Eye (tissue), 1 donor: ENCODE data around the gene ENKUR.
"Not testable (repeated sequence)": the region's sequence is repeated elsewhere in the genome, so short reads cannot be mapped to it uniquely, and the experiment has no call there.

Experiments used
- DNase-seq: peaks from one replicate; pipeline ENCODE4 v3.0.0-alpha.2; 2015

Gene ENKUR

GRCh38 chr10:24969841-24970281 is 46.1 kb downstream of the ENKUR start:
- DNase-seq, result peak; percentile 12

DNA sequence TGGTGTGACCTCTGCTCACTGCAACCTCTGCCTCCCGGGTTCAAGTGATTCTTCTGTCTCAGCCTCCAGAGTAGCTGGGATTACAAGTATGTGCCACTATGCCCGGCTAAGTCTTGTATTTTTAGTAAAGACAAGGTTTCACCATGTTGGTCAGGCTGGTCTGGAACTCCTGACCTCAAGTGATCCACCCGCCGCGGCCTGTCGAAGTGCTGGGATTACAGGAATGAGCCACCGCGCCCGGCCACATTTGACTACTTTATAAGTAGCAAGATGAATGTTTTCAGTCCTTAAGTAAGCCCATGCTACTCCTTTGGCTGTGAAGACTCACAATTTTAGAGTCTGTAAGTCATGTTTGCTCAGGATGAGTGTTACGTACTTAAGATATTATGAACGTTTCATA is 47.0 kb downstream of the ENKUR start:
- DNase-seq, result not testable (repeated sequence)

DNA sequence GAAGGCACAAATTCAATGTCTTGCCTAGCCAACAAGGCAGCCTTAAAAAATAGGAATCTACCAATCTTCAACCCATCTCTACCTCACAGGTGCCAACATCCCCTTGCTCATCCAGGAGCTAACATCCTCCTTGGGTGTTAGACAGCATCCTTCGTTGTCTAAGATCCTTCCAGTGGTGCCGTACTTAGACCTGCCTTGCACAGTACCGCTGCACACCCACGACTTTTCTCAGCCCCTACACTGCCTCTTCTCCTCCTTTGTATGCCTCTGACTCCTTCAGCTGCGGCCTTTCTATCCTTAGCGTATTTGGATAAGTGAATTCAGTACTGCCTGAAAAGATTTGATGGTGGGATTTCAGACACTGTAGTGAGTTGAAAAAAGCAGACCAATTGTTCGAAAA is 47.6 kb downstream of the ENKUR start:
- DNase-seq, result no peak

DNA sequence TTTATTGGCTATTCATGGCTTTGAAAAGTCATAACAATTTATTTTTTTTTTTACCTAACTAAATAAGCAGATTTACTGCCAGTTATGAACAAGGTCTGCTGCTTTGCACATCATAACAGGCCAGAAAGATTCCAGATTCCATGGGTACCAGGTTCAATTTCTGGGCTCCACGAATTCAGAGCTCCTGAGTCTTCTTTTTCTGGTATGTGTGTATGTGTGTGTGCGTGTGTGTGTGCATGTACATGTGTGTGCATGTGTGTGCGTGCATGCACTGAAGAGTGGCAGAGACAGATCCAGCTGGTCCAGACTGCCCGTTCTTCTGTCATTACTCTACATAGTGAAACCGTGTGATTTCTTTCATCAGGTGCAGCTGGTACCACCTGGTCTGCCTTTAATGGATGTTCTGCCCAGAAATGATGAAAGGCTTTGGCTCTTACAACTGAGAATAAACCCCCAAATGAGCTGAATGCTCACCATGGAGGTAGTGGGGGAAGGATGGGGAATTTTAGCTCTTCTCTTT is 48.9 kb downstream of the ENKUR start:
- DNase-seq, result no peak

GRCh38 chr10:24965051-24965450 is 50.9 kb downstream of the ENKUR start:
- no peak for DNase-seq

GRCh38 chr10:24963521-24964041 is 52.4 kb downstream of the ENKUR start:
- DNase-seq, result peak; percentile 68

DNA sequence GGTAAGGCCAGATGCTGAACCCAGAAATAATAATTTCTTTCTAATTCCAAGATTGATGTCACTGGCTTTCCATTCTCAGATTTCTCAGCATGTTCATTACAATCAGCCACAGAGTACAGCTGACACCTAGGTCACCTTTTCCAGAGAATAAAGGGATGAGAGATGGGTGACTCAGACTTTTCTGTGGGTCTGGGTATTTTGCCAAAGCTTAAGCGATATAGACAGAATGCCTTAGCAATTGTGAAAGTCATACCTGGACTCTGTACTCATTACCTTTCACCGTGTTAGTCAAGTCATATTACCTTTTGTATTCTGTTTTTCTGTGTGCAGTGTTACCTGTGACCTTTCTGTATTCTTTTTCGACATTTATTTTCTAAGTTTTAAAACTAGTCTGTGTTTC is 53.0 kb downstream of the ENKUR start:
- no peak for DNase-seq

DNA sequence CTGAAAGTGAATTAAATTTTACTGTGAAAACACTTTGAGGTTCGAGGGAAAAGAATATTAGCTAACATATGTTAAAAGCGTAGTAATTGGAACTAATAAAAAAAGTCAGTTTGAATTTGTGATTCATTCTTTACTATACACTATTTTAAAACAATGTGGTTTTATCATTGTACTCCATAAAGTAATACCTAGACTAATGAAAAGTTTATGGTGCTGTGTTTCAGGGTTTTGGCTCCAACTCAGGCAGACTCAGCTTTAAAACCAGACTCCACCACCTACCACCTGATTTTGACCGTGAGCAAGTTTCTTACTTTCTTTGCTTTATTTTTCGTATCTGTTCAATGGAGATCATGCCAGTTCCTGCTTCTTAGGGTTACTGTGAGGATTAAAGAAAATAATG is 54.4 kb downstream of the ENKUR start:
- DNase-seq, result no peak

GRCh38 chr10:24959382-24959730 is 56.6 kb downstream of the ENKUR start:
- no peak for DNase-seq

DNA sequence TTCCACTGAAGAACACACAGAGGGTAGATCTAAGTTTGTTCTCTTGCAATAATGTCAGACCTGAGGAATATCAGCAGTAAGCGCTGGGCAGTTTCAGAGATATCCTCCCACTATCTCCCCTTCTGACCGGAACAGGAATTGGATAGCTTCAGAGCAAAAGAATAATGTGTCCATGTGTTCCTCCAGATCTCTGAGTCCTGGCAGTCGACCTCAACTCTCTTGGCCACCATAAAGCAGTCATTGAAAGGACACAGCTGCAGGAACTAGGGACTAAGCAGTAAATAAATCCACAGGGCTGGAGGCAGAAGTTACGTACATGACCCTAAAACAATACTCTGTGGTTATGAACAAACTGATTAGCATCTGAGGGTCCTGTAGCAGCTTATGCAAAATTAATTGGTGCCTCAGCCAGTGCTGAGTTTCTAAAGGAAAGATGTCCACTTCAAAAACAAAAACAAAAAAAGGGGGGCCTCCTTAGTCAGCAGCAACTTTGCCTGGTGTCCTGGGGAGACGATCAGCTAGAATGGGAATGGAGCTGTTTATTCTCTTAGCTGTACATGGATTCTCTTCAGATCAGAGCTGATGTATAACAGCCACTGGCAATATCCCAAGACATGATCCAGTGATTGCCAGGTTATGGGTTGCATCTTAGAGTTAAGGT is 57.1 kb downstream of the ENKUR start:
- peak; percentile 24 for DNase-seq

GRCh38 chr10:24958091-24958720 is 57.8 kb downstream of the ENKUR start:
- peak; percentile 52 for DNase-seq

- not testable (repeated sequence) for DNase-seq
Observed at GRCh38 chr10:24957624-24958051, 58.3 kb downstream of the ENKUR start.

GRCh38 chr10:24953675-24954074 is 62.3 kb downstream of the ENKUR start:
- DNase-seq, result no peak

- DNase-seq, result peak; percentile 91
Observed at GRCh38 chr10:24952707-24953645, 63.0 kb downstream of the ENKUR start.

GRCh38 chr10:24952143-24952706 is 63.7 kb downstream of the ENKUR start, which contains the start of gene PRTFDC1:
Gene PRTFDC1, minus strand, starts transcription at chr10:24952606. Its CDS starts 31 bp downstream, at chr10:24952575.
- DNase-seq, result peak; percentile 85

DNA sequence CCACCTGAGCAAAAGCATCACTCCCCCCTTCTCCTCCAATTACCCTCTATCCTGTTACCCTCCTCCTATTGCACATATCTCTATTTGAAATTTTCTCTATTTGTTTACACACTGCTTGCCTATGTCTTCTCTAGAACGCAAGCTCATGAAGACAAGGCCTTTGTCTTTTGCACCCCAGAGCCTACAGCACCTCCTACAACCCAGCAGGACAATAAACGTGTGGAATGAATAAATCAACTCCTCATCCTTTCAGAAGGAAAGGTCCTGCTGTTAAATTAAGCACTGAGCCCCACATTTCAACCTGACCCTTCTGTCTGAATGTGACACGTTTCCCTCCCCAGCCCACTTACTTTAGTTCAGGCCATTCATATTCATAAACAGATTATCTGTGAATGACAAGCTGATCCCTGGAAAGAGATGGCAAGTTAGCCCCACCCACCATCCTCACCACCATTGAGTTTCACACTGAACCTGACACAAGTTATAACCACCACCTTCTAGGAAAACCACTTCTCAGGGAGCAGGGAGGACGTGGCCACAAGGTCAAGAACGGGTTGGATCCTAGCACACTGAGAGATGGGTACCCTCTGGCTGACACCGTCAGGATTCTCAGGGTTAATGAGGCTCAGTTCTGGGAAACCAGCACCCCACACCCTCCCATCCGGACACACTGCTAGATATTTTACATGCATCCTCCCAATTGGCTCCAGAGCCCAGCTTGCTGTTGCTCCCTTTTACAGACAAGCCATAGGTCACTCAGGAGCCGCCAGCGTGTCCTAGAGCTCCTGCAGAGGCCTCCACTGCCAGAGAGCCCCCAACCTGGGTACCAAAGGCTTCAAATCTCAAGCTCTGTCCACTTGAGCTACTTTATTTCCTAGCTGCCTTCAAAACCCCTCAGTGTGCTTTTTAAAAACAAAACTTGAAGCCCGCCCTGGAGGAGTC is 64.5 kb downstream of the ENKUR start:
- peak; percentile 86 for DNase-seq

DNA sequence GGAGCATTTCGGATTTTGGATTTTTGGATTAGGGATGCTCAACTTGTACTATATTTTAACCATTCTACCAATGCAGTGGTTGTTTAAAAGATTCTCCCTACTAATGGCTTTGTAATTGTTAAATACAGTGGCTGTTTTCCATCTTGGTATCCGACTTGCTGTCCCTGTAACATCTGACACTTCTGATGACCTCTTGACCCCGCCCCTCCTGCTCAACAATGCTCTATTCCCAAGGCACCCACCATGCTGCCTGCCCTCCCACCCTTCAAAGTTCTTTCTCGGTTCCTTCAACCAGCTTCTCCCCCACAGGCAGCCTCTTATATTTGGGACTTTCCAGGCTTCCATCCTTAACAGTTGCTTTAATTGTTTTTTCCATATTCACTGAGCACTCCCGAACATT is 65.5 kb downstream of the ENKUR start:
- DNase-seq, result peak; percentile 15

GRCh38 chr10:24949616-24950015 is 66.3 kb downstream of the ENKUR start:
- DNase-seq, result no peak

GRCh38 chr10:24947304-24948097 is 68.5 kb downstream of the ENKUR start:
- DNase-seq, result no peak

- no peak for DNase-seq
Observed at GRCh38 chr10:24944512-24945255, 71.3 kb downstream of the ENKUR start.
